HG03378 (cell line): ENCODE measurements around the gene CTSD.

ENCODE experiments used
- ATAC-seq: cut with Tn5 transposase; IDR thresholded peaks from one replicate; pipeline ENCODE4 v1.9.1; 2021; ENCODE audit warnings: mild to moderate bottlenecking, moderate library complexity; ENCODE audit not compliant: unreplicated experiment

CTSD gene

DNA sequence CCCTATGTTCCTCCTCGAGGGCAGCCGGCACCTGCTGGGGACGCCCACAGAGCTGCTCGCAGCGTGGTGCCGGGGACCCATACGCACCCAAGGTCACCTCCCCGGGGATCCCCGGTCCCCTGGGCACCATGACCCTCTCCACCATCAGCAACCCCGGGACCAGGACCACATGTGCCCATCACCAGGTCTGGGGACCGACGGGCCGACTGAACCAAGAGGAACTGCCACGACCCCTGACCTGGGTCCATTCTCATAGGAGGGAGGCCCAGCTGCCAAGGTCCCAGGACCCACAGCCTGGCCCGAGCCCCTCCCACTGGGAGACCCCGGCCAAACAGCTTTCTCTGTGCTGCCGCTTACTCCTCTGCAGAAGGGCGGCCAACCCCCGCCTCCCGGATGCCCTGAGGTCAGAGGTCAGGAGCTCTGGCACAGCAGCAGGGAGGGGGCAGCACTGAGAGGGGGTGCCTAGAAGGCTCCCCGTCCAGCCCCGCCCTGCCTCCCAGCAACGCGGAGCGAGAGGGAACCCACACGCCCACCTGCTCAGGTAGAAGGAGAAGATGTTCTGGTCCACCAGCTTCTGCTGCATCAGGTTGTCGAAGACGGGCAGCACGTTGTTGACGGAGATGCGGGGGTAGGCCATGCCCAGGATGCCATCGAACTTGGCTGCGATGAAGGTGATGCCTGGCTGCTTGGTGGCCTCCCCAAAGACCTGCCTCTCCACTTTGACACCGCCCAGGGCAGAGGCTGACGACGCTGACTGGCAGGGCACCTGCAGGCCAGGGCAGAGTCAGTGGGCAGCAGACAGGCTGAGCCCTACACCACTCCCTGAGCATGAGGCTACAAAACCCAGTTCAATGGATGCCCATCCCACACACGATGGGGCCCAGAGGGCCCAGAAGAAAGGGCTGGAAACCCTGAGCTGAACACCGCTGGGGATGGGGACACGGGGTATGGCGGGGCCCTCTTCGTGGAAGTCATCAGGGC, 6.6 kb downstream of the CTSD start:
- no peak for ATAC-seq

DNA sequence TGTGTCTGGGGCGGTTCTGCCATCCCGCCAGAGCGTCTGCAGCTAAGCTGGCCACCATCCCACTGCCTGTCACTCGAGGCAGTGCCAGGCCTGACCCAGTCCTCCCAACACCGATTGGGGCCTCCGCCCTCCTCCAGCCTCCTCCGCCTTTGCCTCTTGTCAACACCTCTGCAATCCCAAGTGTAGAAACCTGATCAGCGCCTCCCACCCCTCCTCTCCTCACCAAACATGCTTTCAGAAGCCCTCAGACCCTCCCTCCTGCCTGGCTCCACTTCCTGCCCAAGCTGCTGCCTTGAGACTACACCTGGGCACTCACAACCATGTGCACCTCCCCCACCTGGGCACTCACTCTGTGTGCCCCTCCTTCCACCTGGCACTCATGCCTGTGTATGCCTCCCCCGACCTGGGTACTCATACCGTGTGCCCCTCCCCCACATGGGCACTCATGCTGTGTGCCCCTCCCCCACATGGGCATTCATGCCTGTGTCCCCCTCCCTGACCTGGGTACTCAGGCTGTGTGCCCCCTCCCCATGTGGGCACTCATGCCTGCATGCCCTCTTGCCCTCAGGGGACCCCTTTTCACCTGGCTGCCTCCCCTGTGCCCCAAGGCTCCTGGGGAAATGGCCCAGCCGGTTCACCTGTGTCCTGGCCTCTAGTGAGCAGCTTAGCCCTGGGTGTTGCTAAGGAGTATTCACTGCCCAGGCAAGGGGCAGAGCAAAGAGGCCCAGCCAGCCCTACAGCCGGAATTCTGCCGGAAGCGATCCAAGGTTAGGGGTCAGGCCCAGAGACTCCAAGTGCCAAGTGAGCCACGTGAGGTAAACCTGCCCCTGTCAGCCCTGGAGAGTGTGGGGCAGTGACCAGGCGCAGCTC, 7.8 kb downstream of the CTSD start:
- no peak for ATAC-seq

DNA sequence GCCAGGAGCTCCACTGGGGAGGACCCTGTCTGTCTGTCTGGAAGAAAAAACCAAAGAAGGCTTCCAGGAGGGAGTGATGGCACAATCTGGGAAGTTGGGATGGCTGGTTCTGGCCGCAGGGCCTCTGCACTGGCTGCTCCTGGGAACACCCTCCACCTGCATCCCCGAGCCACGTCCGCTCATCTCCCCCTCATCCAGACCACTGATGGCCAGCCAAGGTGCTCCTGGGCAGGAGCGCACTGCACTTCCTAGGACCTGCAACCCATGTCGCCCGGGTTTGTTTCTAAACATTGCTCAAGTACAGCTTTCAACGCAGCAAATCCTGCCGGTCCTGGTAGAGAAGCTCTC, 8.4 kb downstream of the CTSD start:
- no peak for ATAC-seq

DNA sequence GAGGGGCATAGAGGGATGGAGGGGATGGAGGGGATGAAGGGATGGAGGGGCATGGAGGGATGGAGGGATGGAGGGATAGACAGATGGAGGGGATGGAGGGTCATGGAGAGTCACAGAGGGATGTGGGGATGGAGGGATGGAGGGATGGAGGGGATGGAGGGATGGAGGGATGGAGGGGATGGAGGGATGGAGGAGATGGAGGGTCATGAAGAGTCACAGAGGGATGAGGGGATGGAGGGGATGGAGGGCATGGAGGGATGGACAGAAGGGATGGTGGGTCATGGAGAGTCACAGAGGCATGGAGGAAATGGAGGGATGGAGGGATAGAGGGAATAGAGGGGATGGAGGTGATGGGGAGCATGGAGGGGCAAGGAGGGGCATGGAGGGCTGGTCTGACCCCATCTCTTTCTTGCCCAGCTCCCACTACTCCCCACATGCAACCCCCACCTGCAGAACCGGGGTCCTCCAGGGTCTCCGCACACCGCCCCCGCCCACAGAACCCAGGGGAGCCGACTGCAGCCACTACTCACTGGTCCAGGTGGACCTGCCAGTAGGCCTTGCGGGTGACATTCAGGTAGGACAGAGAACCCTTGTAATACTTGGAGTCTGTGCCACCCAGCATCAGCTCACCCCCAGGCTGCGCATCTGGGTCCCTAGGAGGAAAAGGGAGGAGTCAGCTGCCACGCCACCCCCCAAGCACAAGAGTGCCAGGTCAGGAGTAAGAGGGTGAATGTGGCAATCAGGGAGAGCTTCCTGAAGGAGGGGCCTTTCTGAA, 9.2 kb downstream of the CTSD start:
- no peak for ATAC-seq

DNA sequence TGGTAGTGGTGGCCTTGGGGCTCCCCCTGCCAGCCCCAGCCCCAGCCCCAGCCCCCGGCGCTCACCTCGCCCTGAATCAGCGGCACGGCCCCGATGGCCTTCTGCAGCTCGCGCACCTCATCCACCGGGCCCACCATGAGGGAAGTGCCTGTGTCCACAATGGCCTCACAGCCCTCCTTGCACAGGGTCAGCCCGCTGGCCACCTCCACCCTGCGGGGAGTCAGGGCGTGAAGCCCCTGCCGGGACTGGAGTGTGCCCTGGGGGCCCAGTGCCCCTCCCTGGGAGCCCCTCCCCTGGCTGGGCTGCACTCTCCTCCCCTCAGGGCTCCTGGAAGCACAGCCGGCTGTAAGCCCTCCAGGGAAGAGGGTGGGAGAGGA, 9.8 kb downstream of the CTSD start:
- ATAC-seq, result no peak

DNA sequence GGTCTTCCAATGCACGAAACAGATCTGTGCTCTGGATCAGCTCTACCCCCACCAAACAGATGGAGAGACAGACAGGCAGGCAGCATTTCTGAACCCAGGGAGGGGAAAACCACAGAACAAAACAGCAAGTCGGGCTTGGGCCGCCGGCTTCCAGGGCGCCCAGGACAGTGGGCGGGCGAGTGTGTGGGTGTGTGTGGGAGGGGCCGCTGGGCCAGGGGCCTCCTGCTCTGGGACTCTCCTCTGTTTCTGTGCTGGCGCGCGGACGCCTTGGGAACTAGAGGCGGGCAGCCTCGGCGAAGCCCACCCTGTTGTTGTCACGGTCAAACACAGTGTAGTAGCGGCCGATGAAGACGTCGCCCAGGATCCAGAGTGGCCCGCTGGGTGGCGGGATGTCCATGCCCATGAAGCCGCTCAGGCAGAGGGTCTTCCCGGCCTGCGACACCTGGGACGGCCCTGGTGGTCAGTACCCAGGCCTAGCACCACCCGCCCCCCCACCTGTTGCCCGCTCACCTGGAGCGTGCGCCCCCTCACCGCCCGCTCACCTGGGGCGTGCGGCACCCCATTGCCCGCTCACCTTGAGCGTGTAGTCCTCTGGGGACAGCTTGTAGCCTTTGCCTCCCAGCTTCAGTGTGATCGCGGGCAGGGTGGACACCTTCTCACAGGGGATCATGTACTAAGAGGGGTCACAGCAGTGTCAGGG, 10.3 kb downstream of the CTSD start:
- ATAC-seq, result no peak

DNA sequence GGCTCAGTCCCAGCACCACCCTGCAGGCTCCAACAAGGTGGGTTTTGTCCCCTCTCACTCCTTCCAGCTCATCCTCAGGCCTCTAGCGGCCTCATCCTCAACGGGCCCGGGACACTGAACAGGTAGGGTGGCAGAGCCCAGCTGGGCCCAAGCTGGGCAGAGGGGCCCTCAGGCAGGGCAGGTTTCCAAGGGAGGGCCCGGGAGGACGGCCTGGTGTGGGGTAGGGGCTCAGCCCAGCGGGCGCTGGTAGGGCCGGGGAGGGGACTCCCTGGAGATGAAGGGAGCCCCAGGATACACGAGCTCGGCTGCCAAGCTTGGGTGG, 10.9 kb downstream of the CTSD start:
- ATAC-seq, result no peak

DNA sequence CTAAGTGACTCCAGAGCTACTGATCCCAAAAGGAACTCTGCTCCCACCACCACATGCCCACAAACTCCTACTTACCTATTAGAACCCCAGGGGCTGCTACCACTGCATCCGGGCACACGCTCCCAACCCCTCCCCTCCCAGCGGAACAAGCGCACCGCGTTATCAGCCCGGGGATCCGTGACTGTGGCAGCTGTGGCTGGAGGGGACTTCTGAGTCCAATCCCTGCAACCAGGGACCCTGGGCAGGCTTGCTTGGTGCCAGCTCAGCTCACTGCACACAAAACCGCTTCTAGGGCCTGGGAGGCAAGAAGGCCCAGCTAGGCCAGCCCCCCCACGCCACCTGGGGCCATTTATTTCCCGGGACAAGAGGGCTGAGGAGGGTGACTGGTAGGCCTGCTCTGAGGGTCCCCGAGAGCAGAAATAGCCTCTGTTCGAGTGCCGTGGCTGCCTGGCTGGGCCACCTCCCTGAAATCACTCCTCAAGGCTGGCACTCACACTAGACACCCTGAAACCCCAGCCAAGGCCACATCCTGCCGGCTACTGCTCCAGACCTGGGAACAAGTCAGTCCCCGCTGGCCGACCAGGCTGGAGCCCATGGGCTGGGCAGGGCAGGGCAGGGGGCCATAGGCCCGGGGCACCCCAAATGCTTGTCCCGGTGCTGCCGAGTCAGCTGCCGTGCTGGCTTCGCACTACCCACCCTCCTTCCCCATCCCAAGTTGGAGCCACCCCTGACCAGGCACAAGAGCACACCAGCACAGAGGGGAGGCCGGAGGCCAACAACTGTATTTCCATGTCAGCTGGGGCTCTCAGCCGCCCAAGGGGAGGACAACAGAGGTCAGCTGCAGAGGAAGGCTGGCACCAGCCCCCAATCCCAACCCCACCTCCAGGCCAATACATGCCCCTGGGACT, 11.5 kb downstream of the CTSD start:
- no peak for ATAC-seq

DNA sequence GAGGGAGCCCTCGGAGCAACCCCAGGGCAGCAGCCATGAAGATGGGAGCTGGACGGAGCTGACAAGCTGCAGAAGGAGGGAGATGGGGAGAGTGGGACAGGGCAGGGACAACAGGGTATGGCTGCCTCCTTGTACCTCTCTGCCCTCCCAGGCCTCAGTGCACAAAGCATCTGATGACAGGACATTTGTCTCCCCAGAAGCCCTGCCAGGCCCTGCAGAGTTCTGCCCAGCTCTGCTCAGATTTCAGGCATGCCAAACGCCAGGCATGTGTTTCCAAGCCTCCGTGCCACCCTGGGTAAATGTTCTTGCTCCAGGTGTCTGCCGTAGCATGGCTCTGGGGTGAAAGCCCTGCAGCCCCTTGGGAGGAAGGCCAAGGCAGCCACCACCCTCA, 12.2 kb downstream of the CTSD start:
- ATAC-seq, result no peak

DNA sequence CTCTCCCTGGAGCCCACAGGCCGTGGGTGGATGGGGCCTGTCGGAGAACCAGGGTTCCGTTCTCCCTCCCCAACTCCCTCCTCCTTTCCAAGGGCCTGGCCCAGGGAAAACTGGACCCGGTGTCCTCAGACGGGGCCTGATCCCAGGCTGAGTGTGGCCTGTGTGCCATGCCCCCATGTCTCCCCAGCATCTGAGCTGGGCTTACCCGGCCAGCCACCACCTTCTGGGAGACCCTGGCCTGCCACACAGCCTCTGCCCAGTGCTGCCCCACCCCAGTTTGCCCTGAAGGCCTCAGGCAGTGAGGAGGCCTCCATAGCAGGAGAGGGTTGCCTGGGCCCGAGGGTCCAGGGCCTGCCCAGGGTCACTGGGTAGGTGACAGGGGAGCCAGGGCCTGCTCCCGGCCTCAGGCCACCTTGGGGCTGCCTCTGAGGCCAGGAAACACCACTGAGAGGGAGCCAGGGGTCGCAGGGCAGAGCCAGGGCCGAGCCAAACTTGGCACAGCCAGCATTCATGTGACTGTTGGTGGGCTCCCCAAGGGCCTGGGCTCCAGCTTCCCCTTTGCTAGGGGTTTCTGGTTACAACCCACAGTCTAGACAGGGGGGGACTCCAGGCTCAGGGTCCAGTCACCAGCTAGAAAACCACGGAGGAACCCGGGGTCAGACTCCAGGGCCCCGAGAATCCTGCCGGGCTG, 12.7 kb downstream of the CTSD start:
- ATAC-seq, result no peak

DNA sequence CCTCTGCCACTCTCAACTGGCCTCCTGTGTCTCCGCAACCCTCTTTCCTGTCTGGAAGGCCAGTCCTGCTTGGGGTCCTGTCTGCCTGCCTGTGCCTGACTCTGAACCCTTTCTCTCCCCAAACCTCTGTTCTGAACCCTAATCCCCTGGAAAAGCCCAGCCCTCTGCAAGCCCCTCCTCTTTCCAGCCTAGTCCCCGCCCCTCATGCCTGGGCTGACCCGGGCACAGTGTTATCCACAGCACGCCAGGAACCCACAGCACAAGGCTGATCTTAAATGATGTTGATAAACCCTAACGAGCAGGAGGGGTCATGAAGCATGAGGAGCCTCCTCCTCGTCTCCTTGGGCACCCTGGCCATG, 13.3 kb downstream of the CTSD start, which contains the start of gene IFITM10:
Gene IFITM10, minus strand, starts transcription at position 115 of the 359 bp plus-strand sequence. CDS start 153 bp downstream, outside the sequence.
- ATAC-seq, result no peak

DNA sequence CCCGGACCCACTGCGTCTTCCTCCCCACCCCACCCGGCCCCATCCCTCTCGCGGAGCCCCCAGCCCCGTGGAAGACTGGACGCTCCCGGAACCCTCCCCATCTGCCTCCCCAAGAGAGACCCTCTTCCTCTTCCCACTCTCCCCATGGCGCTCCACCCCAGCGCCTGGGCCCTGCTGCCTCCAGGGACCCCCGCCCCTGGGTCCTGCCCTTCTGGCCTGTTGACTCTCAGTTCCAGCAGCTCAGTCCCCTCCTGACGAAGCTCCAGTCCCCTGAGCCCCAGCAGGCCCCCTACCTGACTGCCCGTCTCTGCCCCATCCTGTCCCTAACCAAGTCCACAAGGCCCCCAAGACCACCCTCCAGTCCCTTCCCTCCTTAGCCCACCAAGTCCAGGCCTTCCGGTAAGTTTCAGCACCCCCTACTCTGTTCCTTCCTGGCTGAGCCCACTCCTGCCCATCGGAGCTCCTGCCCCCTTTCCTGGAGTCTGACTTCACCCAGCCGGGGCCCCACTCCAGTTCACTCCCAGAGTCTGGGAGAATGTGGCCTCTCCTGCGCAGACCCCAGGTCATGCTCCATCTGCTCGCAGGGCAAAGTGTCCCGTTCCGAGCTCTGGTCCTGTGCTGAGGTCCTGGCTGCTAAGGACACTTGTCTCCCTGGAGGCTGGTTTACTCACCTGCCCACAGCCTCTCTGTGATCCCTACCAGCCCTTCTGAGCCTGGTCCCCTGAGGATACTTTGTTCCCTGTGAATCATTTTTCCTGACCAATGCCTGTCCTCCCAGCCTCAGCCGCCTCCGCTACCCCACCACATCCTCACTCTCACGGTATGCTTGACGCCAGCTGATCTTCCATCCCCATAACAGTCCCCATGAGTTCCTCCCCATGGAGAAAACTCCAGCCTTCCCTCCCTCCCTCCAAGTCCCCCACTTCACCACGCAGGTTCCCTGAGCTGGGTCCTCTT, 14.1 kb downstream of the CTSD start:
- ATAC-seq, result no peak

DNA sequence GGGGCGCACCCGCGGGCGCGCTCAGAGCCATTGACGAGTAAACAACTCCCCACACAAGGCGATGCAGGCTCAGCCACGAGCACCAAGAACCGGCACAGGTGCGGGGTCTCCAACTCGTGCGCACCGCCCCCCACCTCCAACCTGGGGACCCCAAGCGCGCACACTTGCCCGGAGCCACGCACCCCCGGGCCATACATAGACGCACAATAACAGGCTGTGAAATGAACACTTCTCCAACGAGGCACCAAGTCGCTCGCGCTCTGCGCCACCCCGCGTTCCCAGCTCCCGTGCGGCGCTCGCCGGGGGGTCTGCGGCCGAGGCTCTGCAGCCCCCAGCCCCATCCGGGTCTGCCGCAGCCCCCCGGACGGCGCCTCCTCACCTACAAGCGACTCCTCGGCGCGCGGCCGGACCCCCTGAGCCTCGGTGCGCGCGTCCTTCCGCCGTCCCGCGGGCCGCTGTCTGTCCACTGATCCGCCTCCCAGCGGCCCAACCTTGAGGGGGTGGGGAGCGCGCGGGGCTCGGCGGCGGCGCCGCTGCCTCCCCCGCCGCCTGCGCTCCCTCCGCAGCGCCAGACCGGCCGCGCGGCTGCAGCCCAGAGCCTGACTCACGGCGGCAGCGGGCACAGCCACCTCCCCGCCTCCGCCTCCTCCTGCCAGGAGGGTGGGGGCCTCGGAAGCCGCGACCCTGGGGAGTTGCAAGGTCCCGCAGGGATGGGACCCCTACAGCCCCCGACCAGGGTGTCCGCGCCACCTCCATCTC, 14.9 kb downstream of the CTSD start:
- no peak for ATAC-seq

DNA sequence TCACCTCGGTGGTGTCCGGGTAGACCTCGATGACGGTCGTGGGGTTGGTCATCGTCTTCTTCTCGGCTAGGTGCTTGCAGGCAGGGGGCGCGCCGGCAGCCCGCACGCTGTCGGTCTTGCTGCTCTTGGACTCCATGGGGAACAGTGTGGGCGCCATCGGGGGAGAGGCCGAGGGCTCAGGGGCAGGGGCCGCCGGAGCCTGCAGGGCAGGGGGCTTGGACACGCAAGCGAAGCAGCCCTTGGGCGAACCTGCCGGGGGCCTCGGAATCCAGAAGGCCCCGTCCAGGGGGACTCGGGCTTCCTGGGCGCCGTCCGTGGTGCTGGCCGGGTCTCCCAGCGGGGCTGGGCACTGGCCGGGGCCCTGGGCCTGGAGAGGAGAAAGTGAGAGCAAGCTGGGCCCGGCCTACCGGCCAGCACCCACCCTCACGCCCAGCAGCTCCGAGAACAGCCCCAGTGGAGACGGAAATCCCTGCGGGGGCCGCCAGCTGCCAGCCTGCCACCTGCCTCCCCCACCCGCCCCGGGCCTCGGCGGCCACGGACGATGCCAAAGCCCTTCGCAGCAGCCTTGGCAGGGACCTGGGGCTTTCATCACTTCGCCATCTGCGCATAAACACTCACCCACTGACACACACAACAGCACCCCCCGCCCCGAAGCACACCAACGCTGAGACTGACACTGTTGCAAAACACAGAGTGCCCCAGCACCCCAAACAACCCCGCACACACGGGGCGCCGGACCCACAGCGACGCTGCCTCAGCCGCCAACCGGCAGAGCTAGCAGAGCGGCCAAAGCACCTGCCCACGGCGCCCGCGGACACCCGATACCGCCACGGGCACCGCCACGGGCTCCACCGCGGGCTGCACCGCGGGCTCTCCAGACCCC, 15.7 kb downstream of the CTSD start:
- no peak for ATAC-seq

DNA sequence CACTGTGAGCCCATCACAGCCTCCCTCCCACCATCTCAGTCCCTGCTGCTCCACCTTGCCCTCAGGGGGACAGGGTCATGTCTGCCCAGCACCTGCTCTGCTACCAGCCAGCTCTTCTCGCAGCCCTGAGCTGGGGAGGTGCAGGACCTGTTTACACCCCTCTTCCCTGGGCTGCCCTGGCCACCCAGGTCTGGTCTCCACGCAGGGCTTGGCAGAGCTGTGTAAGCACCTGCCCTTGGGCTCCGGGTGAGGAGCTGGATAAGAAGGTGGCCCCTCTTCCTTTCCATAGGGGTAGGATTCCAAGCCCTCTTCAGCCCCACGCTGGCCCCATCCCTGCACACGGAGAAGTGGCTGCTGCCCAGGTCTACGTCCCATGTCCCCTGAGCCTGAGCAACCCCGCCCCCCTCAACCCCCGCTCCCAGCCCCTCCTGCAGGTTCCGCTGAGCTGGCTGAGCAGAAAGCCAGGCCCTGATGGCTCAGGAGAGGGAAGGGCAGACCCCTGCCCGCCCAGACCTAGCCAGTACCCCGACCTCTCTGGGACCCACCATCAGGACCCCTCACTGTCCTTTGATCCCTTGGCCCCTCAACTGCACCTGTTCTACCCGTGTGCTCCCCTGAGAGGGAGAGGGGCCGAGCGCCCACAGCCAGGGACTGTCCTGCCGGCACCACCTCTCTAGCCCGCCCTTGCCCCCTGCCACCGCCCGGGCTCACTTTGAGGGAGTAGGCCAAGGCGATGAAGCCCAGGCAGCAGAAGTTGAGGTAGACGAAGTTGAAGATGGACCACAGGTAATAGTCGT, 16.6 kb downstream of the CTSD start:
- ATAC-seq, result no peak
